ENCODE results near the gene RNF10. TPM values are rescaled to one million over a fixed set of nuclear protein-coding genes. Genes with fewer than 3 reads are reported as not detected.

RNF10 gene
- total RNA-seq: 175 TPM

DNA sequence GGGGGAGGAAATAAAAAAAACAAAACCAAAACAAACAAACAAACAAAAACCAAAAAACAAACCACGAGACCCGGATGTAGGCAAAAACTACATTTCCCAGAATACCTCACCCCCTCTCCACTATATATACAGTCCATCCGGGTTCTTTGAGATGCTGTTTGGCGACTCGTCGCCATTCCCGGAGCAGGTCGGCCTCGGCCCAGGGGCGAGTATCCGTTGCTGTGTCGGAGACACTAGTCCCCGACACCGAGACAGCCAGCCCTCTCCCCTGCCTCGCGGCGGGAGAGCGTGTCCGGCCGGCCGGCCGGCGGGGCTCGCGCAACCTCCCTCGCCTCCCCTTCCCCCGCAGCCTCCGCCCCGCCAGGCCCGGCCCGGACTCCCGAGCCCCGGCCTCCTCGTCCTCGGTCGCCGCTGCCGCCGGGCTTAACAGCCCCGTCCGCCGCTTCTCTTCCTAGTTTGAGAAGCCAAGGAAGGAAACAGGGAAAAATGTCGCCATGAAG lies at the start of gene RNF10:
Gene RNF10, plus strand, starts transcription at position 154 of the 500 bp plus-strand sequence. CDS start 456 bp downstream, outside the sequence.

DNA sequence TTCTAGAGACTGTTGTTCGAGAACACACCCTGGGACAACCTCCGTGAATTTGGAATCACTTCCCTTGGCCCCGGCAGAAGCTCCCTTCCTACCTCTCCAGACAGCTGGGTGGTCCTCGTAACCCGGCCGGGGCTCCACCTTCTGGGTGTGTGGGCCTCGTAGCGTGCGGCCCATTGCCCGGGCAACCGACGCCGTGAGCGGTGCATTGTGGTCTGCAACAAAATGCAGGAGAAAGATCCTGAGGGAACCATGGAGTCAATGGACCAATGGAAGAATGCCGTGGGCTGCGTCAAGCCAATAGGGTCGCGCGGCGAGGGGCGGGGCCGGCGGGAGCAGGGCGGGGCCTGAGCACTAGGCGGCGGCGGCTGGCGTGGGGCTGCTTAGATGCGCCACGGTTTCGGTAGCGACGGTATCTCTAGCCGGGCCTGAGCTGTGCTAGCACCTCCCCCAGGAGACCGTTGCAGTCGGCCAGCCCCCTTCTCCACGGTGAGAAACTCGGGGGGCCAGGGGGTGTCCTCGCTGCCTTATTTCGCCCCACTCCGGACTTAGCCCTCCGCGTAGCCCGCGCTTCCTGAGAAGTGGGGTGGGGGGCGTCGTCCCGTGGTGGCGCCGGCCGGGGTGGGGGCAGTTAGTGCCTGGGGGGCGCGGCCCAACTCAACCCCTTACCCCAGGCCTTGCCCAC lies 38.3 kb upstream of the RNF10 start, which contains the start of gene DYNLL1:
Gene DYNLL1, plus strand, starts transcription at position 383 of the 682 bp plus-strand sequence. CDS start 309 bp downstream, outside the sequence.

DNA sequence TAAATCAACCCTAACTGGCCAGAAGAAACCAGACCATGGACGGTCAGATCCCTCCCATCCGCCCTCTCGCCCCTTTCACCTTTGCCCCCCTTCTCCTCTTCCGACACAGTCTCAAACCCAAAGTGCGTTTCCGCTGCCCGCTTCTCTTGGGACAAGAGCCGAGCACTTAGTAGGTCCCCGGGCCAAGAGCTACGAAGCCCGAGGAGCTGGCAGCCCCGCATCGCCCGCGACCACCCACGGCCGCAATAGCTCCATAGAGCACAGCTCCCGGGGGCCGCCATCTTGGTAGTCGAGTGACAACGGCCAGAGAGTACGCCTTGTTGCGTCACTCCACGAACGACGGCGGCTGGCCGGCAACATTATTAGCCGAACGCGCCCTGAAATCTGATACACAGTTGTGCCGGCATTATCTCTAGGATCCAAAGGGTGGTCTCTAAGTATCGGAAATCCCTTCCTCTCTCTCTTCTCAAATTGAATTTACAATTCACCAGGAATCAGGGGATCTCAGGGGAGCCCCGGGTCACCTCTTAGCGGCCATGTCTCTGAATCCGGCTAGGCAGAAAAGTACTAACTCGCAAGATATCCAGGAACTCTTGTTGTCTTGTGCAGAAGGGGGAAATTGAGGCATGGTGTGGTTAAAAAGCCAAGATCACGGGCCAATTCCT lies 5.2 kb upstream of the RNF10 start, which contains the start of gene COQ5:
Gene COQ5, minus strand, starts transcription at position 298 of the 665 bp plus-strand sequence. Its CDS starts 17 bp downstream, at position 281.

DNA sequence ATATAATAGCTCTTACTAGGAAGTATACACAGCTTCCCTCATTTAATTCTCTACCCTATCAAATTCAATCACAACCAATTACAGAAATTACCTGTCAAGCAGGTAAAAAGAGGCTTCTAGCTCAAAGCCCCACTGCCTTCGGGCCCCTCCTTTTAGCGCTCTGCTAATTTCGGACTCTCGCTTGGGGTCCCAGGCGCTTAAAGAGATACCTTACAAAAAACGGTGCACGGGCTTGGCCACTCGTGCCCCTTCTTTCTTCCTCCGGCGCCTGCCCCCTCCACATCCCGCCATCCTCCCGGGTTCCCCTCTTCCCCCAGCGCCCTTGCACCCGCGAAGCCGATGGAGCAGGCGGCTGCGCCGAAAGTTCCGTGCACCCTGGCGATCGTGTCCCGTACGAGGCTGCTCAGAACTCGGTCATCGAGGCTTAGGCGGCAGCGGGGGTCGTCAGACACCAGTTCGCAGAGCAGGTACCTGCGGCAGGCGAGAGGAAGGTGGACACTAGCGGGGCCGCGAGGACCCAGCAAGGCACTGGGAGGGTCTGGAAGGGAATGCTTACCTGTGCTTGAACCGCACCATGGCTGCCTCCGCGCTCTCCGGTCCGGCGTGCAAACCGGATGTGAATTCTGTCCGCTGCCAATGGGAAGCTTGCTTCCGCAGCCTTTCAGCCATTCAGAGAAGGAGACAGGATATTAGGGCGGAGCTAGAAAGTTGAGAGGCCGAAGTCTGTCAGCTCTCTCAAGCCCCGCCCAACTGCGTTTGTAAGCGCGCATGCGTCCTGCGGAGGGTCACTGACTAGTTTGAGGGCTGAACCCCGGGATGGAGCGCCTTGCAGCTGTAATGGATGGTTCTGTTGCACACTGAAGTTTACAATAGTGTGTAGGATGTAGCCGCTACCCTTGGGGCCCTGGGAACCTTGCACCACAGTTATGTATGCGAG lies 46.9 kb downstream of the RNF10 start, which contains the start of gene POP5:
Gene POP5, minus strand, starts transcription at position 616 of the 937 bp plus-strand sequence. Its CDS starts 40 bp downstream, at position 576.

Small RNAs within 50 kb of the gene (small RNA-seq; reads per million reads assigned to genes)
- not detected for gene RF00019 (ENCODE audit: low replicate concordance)

Other genes starting within 250 kb of the RNF10 start
- gene RNU4-2, start 242.5 kb upstream of the RNF10 start, total RNA-seq: under 0.01 TPM
- under 0.01 TPM for gene RNU4-1, start 241.1 kb upstream of the RNF10 start, total RNA-seq
- gene SIRT4, start 232.0 kb upstream of the RNF10 start, total RNA-seq: 6.3 TPM
- gene PLA2G1B, start 206.6 kb upstream of the RNF10 start, total RNA-seq: not detected
- 4.8 TPM for gene MSI1, start 165.2 kb upstream of the RNF10 start, total RNA-seq
- 257 TPM for gene COX6A1, start 96.2 kb upstream of the RNF10 start, total RNA-seq
- 11.3 TPM for gene TRIAP1, start 88.0 kb upstream of the RNF10 start, total RNA-seq
- 22.4 TPM for gene GATC, start 87.9 kb upstream of the RNF10 start, total RNA-seq
- gene SRSF9, start 64.6 kb upstream of the RNF10 start, total RNA-seq: 134 TPM
- gene DYNLL1, start 38.2 kb upstream of the RNF10 start, total RNA-seq: 265 TPM
- gene COQ5, start 5.2 kb upstream of the RNF10 start, total RNA-seq: 51.4 TPM
- gene POP5, start 47.0 kb downstream of the RNF10 start, total RNA-seq: 28.4 TPM
- gene CABP1, start 106.3 kb downstream of the RNF10 start, total RNA-seq: 1.9 TPM
- 76.0 TPM for gene MLEC, start 152.8 kb downstream of the RNF10 start, total RNA-seq
- gene UNC119B, start 176.1 kb downstream of the RNF10 start, total RNA-seq: 41.8 TPM
- 31.3 TPM for gene ACADS, start 191.5 kb downstream of the RNF10 start, total RNA-seq

Data from metanephros (tissue), 2 donors.